ENCODE measurements around the gene DDI2. TPM values are rescaled to one million over a fixed set of nuclear protein-coding genes. Genes with fewer than 3 reads are reported as not detected.

Gene DDI2
- total and polyA plus RNA-seq, 9 of the 15 experiments (the other 6 are each of a cell fraction or from before 2014, with no cell fraction given): 6.5 to 48.4 (median 21.2) TPM

DNA sequence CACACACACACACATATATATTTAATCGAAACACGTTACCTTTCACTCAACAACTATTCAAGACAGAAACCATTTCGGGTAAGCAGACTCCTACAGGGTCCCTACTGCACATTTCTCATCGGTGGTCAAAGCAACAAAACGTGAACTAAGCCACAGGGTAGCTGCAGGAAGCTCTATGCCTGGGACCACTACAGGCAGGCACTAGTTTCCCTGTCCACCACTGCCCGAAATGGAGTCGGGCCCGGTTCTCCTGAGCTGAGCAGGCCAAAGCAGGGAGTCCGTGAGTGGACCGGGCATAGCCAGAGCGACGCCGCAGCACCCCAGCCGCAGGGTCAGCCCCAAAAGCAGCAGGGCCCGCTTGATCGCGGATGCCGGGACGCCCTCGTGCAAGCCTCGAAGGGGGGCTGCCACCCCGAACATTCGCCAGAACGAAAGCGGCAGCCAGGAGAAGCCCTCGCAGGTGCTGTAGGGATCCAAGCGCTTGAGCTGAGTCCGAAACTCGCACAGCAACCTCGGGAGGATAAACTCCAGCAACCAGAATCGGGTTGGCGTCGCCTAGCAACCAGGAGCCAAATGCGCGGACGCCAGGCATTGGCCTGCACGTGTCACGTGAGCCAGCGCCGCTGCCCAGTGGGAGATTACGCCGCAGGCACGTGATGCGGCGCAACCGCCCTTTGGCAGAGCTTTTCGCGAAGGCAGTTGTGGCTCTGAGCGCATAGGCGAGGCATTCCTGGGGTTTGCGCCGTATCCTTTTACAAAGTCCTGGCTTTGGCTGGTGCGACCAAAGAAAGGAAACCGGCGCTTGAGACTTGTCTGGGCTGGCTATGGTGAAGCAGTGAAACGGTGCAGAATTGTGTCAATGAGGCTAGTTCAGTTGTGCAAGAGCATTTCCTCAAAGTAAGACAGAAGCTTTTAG is 13.9 kb upstream of the DDI2 start (continued):
- TF ChIP-seq, protein P1, sequence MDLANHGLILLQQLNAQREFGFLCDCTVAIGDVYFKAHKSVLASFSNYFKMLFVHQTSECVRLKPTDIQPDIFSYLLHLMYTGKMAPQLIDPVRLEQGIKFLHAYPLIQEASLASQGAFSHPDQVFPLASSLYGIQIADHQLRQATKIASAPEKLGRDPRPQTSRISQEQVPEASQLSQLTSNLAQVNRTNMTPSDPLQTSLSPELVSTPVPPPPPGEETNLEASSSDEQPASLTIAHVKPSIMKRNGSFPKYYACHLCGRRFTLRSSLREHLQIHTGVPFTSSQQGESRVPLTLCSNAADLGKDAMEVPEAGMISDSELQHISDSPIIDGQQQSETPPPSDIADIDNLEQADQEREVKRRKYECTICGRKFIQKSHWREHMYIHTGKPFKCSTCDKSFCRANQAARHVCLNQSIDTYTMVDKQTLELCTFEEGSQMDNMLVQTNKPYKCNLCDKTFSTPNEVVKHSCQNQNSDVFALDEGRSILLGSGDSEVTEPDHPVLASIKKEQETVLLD (IDR thresholded peaks at IDR 0.05): no peak
- TF ChIP-seq, protein P2, sequence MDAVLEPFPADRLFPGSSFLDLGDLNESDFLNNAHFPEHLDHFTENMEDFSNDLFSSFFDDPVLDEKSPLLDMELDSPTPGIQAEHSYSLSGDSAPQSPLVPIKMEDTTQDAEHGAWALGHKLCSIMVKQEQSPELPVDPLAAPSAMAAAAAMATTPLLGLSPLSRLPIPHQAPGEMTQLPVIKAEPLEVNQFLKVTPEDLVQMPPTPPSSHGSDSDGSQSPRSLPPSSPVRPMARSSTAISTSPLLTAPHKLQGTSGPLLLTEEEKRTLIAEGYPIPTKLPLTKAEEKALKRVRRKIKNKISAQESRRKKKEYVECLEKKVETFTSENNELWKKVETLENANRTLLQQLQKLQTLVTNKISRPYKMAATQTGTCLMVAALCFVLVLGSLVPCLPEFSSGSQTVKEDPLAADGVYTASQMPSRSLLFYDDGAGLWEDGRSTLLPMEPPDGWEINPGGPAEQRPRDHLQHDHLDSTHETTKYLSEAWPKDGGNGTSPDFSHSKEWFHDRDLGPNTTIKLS (IDR thresholded peaks at IDR 0.05; ENCODE audit: borderline replicate concordance, low read depth): peak; percentile 37; the same call in 1 of the 2 replicates
- TF ChIP-seq, protein P3, sequence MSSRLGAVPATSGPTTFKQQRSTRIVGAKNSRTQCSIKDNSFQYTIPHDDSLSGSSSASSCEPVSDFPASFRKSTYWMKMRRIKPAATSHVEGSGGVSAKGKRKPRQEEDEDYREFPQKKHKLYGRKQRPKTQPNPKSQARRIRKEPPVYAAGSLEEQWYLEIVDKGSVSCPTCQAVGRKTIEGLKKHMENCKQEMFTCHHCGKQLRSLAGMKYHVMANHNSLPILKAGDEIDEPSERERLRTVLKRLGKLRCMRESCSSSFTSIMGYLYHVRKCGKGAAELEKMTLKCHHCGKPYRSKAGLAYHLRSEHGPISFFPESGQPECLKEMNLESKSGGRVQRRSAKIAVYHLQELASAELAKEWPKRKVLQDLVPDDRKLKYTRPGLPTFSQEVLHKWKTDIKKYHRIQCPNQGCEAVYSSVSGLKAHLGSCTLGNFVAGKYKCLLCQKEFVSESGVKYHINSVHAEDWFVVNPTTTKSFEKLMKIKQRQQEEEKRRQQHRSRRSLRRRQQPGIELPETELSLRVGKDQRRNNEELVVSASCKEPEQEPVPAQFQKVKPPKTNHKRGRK (tag; IDR thresholded peaks at IDR 0.05): no peak
- TF ChIP-seq CHD2 (IDR thresholded peaks at IDR 0.05; ENCODE audit: low read depth, low read length): no peak
- no peak for TF ChIP-seq TCFL5 (CRISPR knock-in tag; conservative IDR thresholded peaks at IDR 0.05)
- peak; percentile 98 for TF ChIP-seq RAD51 (IDR thresholded peaks at IDR 0.05; ENCODE audit: borderline replicate concordance, low read depth)
- TF ChIP-seq STAT5B (CRISPR knock-in tag; IDR thresholded peaks at IDR 0.05): no peak
- TF ChIP-seq ZNF124 (CRISPR knock-in tag; IDR thresholded peaks at IDR 0.05): no peak
- TF ChIP-seq ZNF589 (CRISPR knock-in tag; IDR thresholded peaks at IDR 0.05; ENCODE audit: low read depth): 0 out of 2 replicates have a peak, but pooled peaks have one; percentile 70
- TF ChIP-seq GATAD2A (IDR thresholded peaks at IDR 0.05): no peak
- no peak for TF ChIP-seq FOXJ3 (CRISPR knock-in tag; IDR thresholded peaks at IDR 0.05)
- TF ChIP-seq XRCC5 (IDR thresholded peaks at IDR 0.05; ENCODE audit: low read depth, low read length): no peak
- TF ChIP-seq, protein P4, sequence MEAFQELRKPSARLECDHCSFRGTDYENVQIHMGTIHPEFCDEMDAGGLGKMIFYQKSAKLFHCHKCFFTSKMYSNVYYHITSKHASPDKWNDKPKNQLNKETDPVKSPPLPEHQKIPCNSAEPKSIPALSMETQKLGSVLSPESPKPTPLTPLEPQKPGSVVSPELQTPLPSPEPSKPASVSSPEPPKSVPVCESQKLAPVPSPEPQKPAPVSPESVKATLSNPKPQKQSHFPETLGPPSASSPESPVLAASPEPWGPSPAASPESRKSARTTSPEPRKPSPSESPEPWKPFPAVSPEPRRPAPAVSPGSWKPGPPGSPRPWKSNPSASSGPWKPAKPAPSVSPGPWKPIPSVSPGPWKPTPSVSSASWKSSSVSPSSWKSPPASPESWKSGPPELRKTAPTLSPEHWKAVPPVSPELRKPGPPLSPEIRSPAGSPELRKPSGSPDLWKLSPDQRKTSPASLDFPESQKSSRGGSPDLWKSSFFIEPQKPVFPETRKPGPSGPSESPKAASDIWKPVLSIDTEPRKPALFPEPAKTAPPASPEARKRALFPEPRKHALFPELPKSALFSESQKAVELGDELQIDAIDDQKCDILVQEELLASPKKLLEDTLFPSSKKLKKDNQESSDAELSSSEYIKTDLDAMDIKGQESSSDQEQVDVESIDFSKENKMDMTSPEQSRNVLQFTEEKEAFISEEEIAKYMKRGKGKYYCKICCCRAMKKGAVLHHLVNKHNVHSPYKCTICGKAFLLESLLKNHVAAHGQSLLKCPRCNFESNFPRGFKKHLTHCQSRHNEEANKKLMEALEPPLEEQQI (IDR thresholded peaks at IDR 0.05): no peak
- peak; percentile 44 for TF ChIP-seq CCNT2 (IDR thresholded peaks at IDR 0.05; ENCODE audit: borderline replicate concordance, extremely low read depth, insufficient read length, low read depth, low read length)
- TF ChIP-seq JUN (IDR thresholded peaks at IDR 0.05; ENCODE audit: borderline replicate concordance, low read depth, low read length): peak; percentile 15; the same call in 1 of the 2 replicates
- TF ChIP-seq JUN (CRISPR knock-in tag; IDR thresholded peaks at IDR 0.05; ENCODE audit: borderline replicate concordance): no peak
